Thyroid gland (tissue), 4 donors: ENCODE measurements around the gene CCSER1.

Experiments used
- CTCF ChIP-seq, 6 experiments: fragments of 200-600 bp in 3 of 6; fragments of 450-650 bp in 3 of 6; sonication (generic) in 3 of 6; IDR thresholded peaks; one replicate each; pipeline ENCODE4 v1.5.1; 2016 to 2019; ENCODE audit warnings: antibody characterized with exemption in 6 of 6, mild to moderate bottlenecking in 2 of 6, inconsistent platforms in 1 of 6, moderate library complexity in 1 of 6
- POLR2A ChIP-seq, 2 donors: fragments of 450-650 bp; IDR thresholded peaks; one replicate each; pipeline ENCODE4 v1.6.1; 2017; ENCODE audit warnings: antibody characterized with exemption in 2 of 2, mild to moderate bottlenecking in 2 of 2, moderate library complexity in 1 of 2

GRCh38 chr4:90137555-90137954 is 10.4 kb downstream of the CCSER1 start:
- TF ChIP-seq CTCF (IDR thresholded peaks at IDR 0.05) (no peak), POLR2A (IDR thresholded peaks at IDR 0.05) (no peak)
